ENCODE measurements around the gene ENTPD6.

ENTPD6 gene

GRCh38 chr20:25191051-25191450 is 4.5 kb upstream of the ENTPD6 start:
- no peak for FAIRE-seq

- no peak for FAIRE-seq
Observed at GRCh38 chr20:25191689-25192088, 3.8 kb upstream of the ENTPD6 start.

GRCh38 chr20:25193843-25194242 is 1.7 kb upstream of the ENTPD6 start:
- no peak for FAIRE-seq

GRCh38 chr20:25194333-25194972 is 1.1 kb upstream of the ENTPD6 start:
- FAIRE-seq, result no peak

GRCh38 chr20:25195962-25196785 is 662 bp downstream of the ENTPD6 start:
- FAIRE-seq, result no peak

- no peak for FAIRE-seq
Observed at GRCh38 chr20:25196786-25197120, 1.2 kb downstream of the ENTPD6 start.

- FAIRE-seq, result no peak
Observed at GRCh38 chr20:25197183-25197869, 1.8 kb downstream of the ENTPD6 start.

- FAIRE-seq, result no peak
Observed at GRCh38 chr20:25197870-25198190, 2.3 kb downstream of the ENTPD6 start.

GRCh38 chr20:25198663-25199383 is 3.3 kb downstream of the ENTPD6 start:
- no peak for FAIRE-seq

GRCh38 chr20:25199473-25200260 is 4.2 kb downstream of the ENTPD6 start:
- peak; percentile 3 for FAIRE-seq

- FAIRE-seq, result no peak
Observed at GRCh38 chr20:25203089-25203488, 7.6 kb downstream of the ENTPD6 start.

GRCh38 chr20:25203871-25204320 is 8.4 kb downstream of the ENTPD6 start:
- no peak for FAIRE-seq

GRCh38 chr20:25204550-25205276 is 9.2 kb downstream of the ENTPD6 start:
- FAIRE-seq, result no peak

- no peak for FAIRE-seq
Observed at GRCh38 chr20:25205277-25206062, 10.0 kb downstream of the ENTPD6 start.

- no peak for FAIRE-seq
Observed at GRCh38 chr20:25206063-25206403, 10.5 kb downstream of the ENTPD6 start.

- no peak for FAIRE-seq
Observed at GRCh38 chr20:25206548-25206947, 11.0 kb downstream of the ENTPD6 start.

GRCh38 chr20:25207149-25207959 is 11.8 kb downstream of the ENTPD6 start:
- no peak for FAIRE-seq

- FAIRE-seq, result no peak
Observed at GRCh38 chr20:25207960-25208534, 12.5 kb downstream of the ENTPD6 start.

GRCh38 chr20:25209400-25209799 is 13.9 kb downstream of the ENTPD6 start:
- FAIRE-seq, result no peak

GRCh38 chr20:25209911-25210310 is 14.4 kb downstream of the ENTPD6 start:
- FAIRE-seq, result no peak
